ENCODE data around the gene HIVEP1. TPM values are rescaled to one million over a fixed set of nuclear protein-coding genes. Genes with fewer than 3 reads are reported as not detected.
A peak's percentile ranks its signal among the peaks of the same experiment; 100 is the strongest.

HIVEP1 gene
- total and polyA plus RNA-seq, 2 of the 13 experiments (the other 11 are each of a cell fraction or from before 2014, with no cell fraction given), result 7.4 to 9.9 TPM

GRCh38 chr6:12008366-12009179, 3.5 kb upstream of the HIVEP1 start (continued):
- TF ChIP-seq REL (CRISPR knock-in tag; conservative IDR thresholded peaks at IDR 0.05) (no peak), ZEB1 (IDR thresholded peaks at IDR 0.05; ENCODE audit: insufficient replicate concordance, low read depth) (peak; percentile 48), RORA (CRISPR knock-in tag; IDR thresholded peaks at IDR 0.05) (no peak), TRIM22 (IDR thresholded peaks at IDR 0.05) (no peak), DNMT3B (CRISPR knock-in tag; conservative IDR thresholded peaks at IDR 0.05) (peak; percentile 87; the same call in 1 of the 2 replicates), DZIP1 (CRISPR knock-in tag; IDR thresholded peaks at IDR 0.05) (0 out of 2 replicates have a peak, but pooled peaks have one; percentile 17), IRF2 (CRISPR knock-in tag; IDR thresholded peaks at IDR 0.05) (no peak), RARA (CRISPR knock-in tag; IDR thresholded peaks at IDR 0.05) (peak; percentile 53), WIZ (CRISPR knock-in tag; IDR thresholded peaks at IDR 0.05) (0 out of 2 replicates have a peak, but pooled peaks have one; percentile 22), EED (CRISPR knock-in tag; IDR thresholded peaks at IDR 0.05) (no peak), ZSCAN31 (CRISPR knock-in tag; IDR thresholded peaks at IDR 0.05; ENCODE audit: low read depth) (no peak), MYC (CRISPR knock-in tag; IDR thresholded peaks at IDR 0.05; ENCODE audit: borderline replicate concordance) (peak; percentile 72; the same call in 1 of the 2 replicates), PRDM15 (CRISPR knock-in tag; IDR thresholded peaks at IDR 0.05) (no peak), ATAD3A (CRISPR knock-in tag; IDR thresholded peaks at IDR 0.05) (no peak), BCL6 (CRISPR knock-in tag; IDR thresholded peaks at IDR 0.05) (peak; percentile 2), CREM (IDR thresholded peaks at IDR 0.05) (peak; percentile 63; the same call in 1 of the 2 replicates), CREM (CRISPR knock-in tag; IDR thresholded peaks at IDR 0.05) (no peak)
- TF ChIP-seq, protein P1, sequence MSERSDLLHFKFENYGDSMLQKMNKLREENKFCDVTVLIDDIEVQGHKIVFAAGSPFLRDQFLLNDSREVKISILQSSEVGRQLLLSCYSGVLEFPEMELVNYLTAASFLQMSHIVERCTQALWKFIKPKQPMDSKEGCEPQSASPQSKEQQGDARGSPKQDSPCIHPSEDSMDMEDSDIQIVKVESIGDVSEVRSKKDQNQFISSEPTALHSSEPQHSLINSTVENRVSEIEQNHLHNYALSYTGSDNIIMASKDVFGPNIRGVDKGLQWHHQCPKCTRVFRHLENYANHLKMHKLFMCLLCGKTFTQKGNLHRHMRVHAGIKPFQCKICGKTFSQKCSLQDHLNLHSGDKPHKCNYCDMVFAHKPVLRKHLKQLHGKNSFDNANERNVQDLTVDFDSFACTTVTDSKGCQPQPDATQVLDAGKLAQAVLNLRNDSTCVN (CRISPR knock-in tag; IDR thresholded peaks at IDR 0.05; ENCODE audit: borderline replicate concordance), result peak; percentile 63; the same call in 1 of the 2 replicates
- TF ChIP-seq, protein P2, sequence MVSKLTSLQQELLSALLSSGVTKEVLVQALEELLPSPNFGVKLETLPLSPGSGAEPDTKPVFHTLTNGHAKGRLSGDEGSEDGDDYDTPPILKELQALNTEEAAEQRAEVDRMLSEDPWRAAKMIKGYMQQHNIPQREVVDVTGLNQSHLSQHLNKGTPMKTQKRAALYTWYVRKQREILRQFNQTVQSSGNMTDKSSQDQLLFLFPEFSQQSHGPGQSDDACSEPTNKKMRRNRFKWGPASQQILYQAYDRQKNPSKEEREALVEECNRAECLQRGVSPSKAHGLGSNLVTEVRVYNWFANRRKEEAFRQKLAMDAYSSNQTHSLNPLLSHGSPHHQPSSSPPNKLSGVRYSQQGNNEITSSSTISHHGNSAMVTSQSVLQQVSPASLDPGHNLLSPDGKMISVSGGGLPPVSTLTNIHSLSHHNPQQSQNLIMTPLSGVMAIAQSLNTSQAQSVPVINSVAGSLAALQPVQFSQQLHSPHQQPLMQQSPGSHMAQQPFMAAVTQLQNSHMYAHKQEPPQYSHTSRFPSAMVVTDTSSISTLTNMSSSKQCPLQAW (CRISPR knock-in tag; IDR thresholded peaks at IDR 0.05), result peak; percentile 34; the same call in 1 of the 2 replicates

Data from HepG2 (cell line).